Thyroid gland (tissue), 4 donors: Measurements from ENCODE around the gene FAM76B. TPM values are rescaled to one million over a fixed set of nuclear protein-coding genes. Genes with fewer than 3 reads are reported as not detected.

Experiments used
- DNase-seq, 2 donors: peaks; one replicate each; pipeline ENCODE4 v3.0.0-alpha.2; 2019
- H3K27ac ChIP-seq, 3 donors: fragments of 200-600 bp; sonication (generic); 1 replicate in 2 of 3; 2 replicates in 1 of 3; pipeline ENCODE4 v1.5.1; 2016 to 2019; ENCODE audit warnings: mild to moderate bottlenecking in 1 of 3, moderate library complexity in 1 of 3
- H3K27me3 ChIP-seq: fragments of 200-600 bp; sonication (generic); one replicate; pipeline ENCODE4 v1.5.1; 2019
- H3K36me3 ChIP-seq, 2 donors: fragments of 200-600 bp; sonication (generic); one replicate each; pipeline ENCODE4 v1.5.1; 2016 to 2019
- H3K4me1 ChIP-seq, 2 donors: fragments of 200-600 bp; sonication (generic); one replicate each; pipeline ENCODE4 v1.5.1; 2017 to 2019
- H3K4me3 ChIP-seq, 3 donors: fragments of 200-600 bp; sonication (generic); replicated peaks in 1 of 3; 1 replicate in 2 of 3; 2 replicates in 1 of 3; pipeline ENCODE4 v1.5.1; 2016; ENCODE audit warnings: mild to moderate bottlenecking in 1 of 3
- H3K9me3 ChIP-seq: fragments of 200-600 bp; sonication (generic); one replicate; pipeline ENCODE4 v1.5.1; 2017
- POLR2A ChIP-seq, 2 donors: fragments of 450-650 bp; IDR thresholded peaks; one replicate each; pipeline ENCODE4 v1.6.1; 2017; ENCODE audit warnings: antibody characterized with exemption in 2 of 2, mild to moderate bottlenecking in 2 of 2, moderate library complexity in 1 of 2
- WGBS, 2 donors: methylation state at CpG; one replicate each; pipeline ENCODE4 v1.1.5; 2017; 5-methylcytosine and 5-hydroxymethylcytosine counted together
- intact Hi-C: fragments of 100-400 bp; cut with DNase I; formaldehyde crosslinking; loops from one replicate; pipeline ENCODE4 v1.15.1; 2023
- total RNA-seq, 4 donors: library from RNA; depleted of rRNA; stranded (reverse); fragments of >200 nt; gene quantifications; one replicate each; pipeline ENCODE4 v1.2.3, GENCODE V29; 2016
- TF ChIP-seq, protein P1 (sequence below), 6 experiments: fragments of 200-600 bp in 3 of 6; fragments of 450-650 bp in 3 of 6; sonication (generic) in 3 of 6; IDR thresholded peaks; one replicate each; pipeline ENCODE4 v1.5.1; 2016 to 2019; ENCODE audit warnings: antibody characterized with exemption in 6 of 6, mild to moderate bottlenecking in 2 of 6, inconsistent platforms in 1 of 6, moderate library complexity in 1 of 6

Gene FAM76B
- total RNA-seq, 4 donors from 2014 or later: 37.4 to 61.9 (median 46.8) TPM

DNA sequence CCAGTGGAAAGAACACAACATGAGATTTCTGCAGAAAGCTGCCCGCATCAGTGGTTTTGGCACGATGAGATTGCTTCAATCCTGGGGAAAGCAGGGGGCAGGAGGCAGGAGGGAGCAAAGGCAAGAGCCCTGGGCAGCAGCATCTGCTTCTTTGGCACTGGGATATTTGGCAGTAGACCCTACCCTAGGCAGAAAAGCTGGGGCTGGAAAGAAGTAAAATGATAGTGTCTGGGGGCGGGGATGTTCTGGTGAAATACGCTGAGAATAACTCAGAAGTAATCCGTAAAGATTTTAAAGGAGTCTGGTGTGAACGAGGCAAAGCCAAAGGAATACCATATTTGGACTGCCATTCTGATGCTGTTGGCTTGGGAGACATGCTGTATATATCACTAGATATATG lies 62.0 kb downstream of the FAM76B start:
- H3K4me3 ChIP-seq: no peak overlapping the region
- no peak for DNase-seq
- H3K9me3 ChIP-seq: no peaks in the 10 kb centered on the region
- no peak overlapping the region for H3K27ac ChIP-seq
- WGBS, 2 donors: 71 to 75% methylated on average over 6 of the region's 6 CpGs
- no peaks in the 10 kb centered on the region for H3K36me3 ChIP-seq
- TF ChIP-seq, protein P1, sequence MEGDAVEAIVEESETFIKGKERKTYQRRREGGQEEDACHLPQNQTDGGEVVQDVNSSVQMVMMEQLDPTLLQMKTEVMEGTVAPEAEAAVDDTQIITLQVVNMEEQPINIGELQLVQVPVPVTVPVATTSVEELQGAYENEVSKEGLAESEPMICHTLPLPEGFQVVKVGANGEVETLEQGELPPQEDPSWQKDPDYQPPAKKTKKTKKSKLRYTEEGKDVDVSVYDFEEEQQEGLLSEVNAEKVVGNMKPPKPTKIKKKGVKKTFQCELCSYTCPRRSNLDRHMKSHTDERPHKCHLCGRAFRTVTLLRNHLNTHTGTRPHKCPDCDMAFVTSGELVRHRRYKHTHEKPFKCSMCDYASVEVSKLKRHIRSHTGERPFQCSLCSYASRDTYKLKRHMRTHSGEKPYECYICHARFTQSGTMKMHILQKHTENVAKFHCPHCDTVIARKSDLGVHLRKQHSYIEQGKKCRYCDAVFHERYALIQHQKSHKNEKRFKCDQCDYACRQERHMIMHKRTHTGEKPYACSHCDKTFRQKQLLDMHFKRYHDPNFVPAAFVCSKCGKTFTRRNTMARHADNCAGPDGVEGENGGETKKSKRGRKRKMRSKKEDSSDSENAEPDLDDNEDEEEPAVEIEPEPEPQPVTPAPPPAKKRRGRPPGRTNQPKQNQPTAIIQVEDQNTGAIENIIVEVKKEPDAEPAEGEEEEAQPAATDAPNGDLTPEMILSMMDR (IDR thresholded peaks at IDR 0.05): no peak
- H3K27me3 ChIP-seq: no peaks in the 10 kb centered on the region
- no peaks in the 10 kb centered on the region for H3K4me1 ChIP-seq
- intact Hi-C loops: no loop called here

DNA sequence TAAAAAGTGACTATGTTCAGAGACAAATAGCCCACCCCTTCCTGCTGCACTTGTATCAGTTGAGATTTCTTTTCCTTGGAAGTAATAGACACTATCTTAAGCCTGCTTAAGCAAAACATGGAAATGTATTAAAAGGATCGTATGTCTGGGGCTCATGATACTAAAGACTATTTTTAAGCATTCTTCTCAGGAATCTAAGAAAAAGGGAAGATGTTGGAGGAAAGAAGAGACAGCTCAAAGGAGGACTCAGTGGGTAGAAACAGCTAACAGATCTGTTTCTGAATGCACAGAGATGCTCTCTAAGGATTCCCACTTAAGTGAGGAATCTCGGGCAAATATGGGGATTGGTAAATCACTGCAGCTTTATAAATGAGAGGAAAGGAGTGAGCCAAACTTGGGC lies 62.5 kb downstream of the FAM76B start:
- no peaks in the 10 kb centered on the region for H3K36me3 ChIP-seq
- no peak for DNase-seq
- no peaks in the 10 kb centered on the region for H3K4me1 ChIP-seq
- no peak overlapping the region for H3K27ac ChIP-seq
- H3K27me3 ChIP-seq: no peaks in the 10 kb centered on the region
- WGBS, 2 donors: 85 to 87% methylated on average over 2 of the region's 2 CpGs
- TF ChIP-seq POLR2A (IDR thresholded peaks at IDR 0.05): no peak
- TF ChIP-seq, protein P1 (IDR thresholded peaks at IDR 0.05): no peak
- no peak overlapping the region for H3K4me3 ChIP-seq
- no peaks in the 10 kb centered on the region for H3K9me3 ChIP-seq
- intact Hi-C loops: no loop called here

DNA sequence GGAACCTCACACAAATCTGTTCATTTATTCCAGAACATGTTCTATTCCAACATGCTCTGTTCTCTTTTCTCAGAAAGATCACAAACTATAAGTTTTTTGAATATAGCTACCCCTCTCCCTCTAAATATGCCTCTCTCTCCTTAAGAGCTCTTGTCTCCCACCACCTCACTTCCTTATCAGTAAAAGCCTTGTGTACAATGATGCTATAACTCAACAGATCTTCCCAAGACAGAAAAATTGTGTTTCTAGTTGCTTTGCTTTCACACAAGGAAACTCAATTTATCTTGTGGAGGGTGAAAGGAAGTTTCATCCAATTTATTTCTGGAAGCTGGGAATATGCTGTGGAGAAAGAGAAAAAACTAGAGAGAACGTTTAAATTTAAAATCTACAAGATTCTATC lies 64.4 kb downstream of the FAM76B start:
- WGBS, 2 donors: 65 to 78% methylated on average over 1 of the region's 1 CpG
- no peaks in the 10 kb centered on the region for H3K27me3 ChIP-seq
- H3K27ac ChIP-seq: no peak overlapping the region
- no peak for TF ChIP-seq POLR2A (IDR thresholded peaks at IDR 0.05)
- TF ChIP-seq, protein P1 (IDR thresholded peaks at IDR 0.05): no peak
- H3K4me1 ChIP-seq: no peaks in the 10 kb centered on the region
- no peaks in the 10 kb centered on the region for H3K36me3 ChIP-seq
- no peak for DNase-seq
- intact Hi-C loops: no loop called here
- no peak overlapping the region for H3K4me3 ChIP-seq
- no peaks in the 10 kb centered on the region for H3K9me3 ChIP-seq

DNA sequence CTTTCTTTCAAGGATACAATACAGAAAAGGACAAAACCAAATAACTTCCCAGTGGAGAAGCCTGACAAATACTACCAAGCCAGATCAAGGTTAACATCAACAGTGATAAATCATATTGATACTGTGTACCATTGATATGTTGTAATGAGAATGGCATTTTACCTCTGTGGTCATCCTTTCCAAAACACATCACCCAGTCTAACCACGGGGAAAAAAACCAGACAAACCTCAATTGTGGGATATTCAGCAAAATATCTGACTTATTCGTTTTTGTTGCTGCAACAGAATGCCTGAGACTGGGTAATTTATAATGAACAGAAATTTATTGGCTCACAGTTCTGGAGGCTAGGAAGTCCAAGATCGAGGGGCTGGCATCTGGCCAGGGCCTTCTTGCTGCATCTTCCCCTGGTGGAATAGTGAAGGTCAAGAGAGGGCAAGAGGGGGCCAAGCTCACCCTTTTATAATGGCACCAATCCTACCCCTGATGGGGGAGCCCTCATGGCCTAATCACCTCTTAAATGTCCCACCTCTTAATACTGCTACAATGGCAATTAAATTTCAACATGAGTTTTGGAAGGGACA lies 66.1 kb downstream of the FAM76B start:
- H3K9me3 ChIP-seq: no peaks in the 10 kb centered on the region
- H3K27me3 ChIP-seq: no peaks in the 10 kb centered on the region
- intact Hi-C loops: no loop called here
- TF ChIP-seq, protein P1 (IDR thresholded peaks at IDR 0.05): no peak
- DNase-seq: no peak
- 63 to 83% methylated on average over 3 of the region's 3 CpGs for WGBS, 2 donors
- no peaks in the 10 kb centered on the region for H3K4me1 ChIP-seq
- no peak overlapping the region for H3K4me3 ChIP-seq
- no peak overlapping the region for H3K27ac ChIP-seq
- no peaks in the 10 kb centered on the region for H3K36me3 ChIP-seq

DNA sequence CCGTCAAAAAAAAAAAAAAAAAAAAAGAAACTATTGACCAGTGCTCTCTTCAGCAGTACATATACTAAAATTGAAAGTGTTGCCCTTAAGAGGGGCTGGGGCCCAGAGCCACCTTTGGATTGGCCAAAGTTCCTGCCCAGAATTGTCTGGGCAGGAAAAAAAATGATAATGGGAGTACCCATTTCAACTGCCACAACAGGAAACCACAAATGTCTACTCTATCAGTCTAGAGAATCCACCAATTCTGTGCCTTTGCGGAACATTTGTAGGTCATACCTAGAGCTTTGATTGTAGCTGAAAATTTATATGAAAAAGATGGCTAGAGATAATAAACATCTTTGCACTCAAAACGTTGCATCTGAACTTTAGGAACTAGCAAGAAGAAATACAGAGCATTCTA lies 69.4 kb downstream of the FAM76B start:
- intact Hi-C loops: no loop called here
- H3K27ac ChIP-seq: no peak overlapping the region
- no peak for TF ChIP-seq POLR2A (IDR thresholded peaks at IDR 0.05)
- TF ChIP-seq, protein P1 (IDR thresholded peaks at IDR 0.05): no peak

More for the DNA sequence above, 69.4 kb downstream of the FAM76B start:
- Histone ChIP-seq H3K27me3 (no peaks in the 10 kb centered on the region), H3K4me1 (no peaks in the 10 kb centered on the region), H3K9me3 (no peaks in the 10 kb centered on the region), H3K4me3 (no peak overlapping the region), H3K36me3 (no peaks in the 10 kb centered on the region)
- 76 to 78% methylated on average over 3 of the region's 3 CpGs for WGBS, 2 donors
- no peak for DNase-seq

Other genes with a start within 250 kb of the FAM76B start
- gene CEP57, start 716 bp upstream of the FAM76B start, total RNA-seq: 10 to 100 TPM; 41.3 to 57.7 (median 53.7) TPM
- gene MTMR2, start 134.3 kb upstream of the FAM76B start, total RNA-seq: 10 to 100 TPM; 24.1 to 27.5 (median 27.0) TPM